ENCODE data around the gene HS6ST2.

GRCh38 chrX:132900633-132901293, 57.7 kb downstream of the HS6ST2 start:
- TF ChIP-seq CTCF (conservative IDR thresholded peaks at IDR 0.05): no peak
- no peak for TF ChIP-seq ZFX (IDR thresholded peaks at IDR 0.05)
